ENCODE results near the gene CT45A3.
"Not testable (repeated sequence)": the region's sequence is repeated elsewhere in the genome, so short reads cannot be mapped to it uniquely, and the experiment has no call there.

The CT45A3 gene, protein sequence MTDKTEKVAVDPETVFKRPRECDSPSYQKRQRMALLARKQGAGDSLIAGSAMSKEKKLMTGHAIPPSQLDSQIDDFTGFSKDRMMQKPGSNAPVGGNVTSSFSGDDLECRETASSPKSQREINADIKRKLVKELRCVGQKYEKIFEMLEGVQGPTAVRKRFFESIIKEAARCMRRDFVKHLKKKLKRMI

DNA sequence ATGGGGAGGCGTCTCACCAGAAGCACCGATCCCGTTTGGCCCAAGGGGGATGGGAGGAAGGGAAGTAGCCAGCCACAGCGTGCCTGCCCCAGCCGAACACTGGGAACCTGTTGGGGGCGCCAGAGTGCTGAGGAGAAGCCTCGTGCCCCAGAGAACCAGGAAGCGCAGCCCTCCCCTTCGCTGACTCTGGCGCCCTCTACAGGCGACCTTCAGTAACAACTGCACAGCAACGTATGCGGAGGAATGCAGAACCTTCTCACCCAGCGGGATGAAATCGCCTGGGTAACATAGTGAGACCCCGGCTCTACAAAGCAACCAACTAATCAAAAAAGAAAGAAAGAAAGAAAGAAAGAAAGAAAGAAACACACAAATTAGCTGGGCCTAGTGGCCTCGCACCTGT lies at the start of gene CT45A3:
CT45A3 (minus strand) TSS at position 101 of the 400 bp plus-strand sequence. CDS start 3,747 bp downstream, outside the sequence.
- DNase-seq (ENCODE audit: low spot score): not testable (repeated sequence)

DNA sequence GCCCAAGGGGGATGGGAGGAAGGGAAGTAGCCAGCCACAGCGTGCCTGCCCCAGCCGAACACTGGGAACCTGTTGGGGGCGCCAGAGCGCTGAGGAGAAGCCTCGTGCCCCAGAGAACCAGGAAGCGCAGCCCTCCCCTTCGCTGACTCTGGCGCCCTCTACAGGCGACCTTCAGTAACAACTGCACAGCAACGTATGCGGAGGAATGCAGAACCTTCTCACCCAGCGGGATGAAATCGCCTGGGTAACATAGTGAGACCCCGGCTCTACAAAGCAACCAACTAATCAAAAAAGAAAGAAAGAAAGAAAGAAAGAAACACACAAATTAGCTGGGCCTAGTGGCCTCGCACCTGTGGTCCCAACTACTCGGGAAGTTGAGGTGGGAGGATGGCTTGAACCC lies 34.7 kb upstream of the CT45A3 start, which contains the start of gene CT45A6:
CT45A6 (minus strand) TSS at position 101 of the 400 bp plus-strand sequence. CDS start 3,794 bp downstream, outside the sequence.
- not testable (repeated sequence) for DNase-seq (ENCODE audit: low spot score)

DNA sequence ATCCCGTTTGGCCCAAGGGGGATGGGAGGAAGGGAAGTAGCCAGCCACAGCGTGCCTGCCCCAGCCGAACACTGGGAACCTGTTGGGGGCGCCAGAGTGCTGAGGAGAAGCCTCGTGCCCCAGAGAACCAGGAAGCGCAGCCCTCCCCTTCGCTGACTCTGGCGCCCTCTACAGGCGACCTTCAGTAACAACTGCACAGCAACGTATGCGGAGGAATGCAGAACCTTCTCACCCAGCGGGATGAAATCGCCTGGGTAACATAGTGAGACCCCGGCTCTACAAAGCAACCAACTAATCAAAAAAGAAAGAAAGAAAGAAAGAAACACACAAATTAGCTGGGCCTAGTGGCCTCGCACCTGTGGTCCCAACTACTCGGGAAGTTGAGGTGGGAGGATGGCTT lies 17.4 kb upstream of the CT45A3 start, which contains the start of gene CT45A5:
CT45A5 (minus strand) TSS at position 101 of the 400 bp plus-strand sequence. CDS start 3,774 bp downstream, outside the sequence.
- DNase-seq (ENCODE audit: low spot score): not testable (repeated sequence)

DNA sequence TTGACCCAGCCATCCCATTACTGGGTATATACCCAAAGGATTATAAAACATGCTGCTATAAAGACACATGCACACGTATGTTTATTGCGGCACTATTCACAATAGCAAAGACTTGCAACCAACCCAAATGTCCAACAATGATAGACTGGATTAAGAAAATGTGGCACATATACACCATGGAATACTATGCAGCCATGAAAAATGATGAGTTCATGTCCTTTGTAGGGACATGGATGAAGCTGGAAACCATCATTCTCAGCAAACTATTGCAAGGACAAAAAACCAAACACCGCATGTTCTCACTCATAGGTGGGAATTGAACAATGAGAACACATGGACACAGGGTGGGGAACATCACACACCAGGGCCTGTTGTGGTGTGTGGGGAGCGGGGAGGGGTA lies 23.3 kb downstream of the CT45A3 start:
- not testable (repeated sequence) for DNase-seq (ENCODE audit: low spot score)

DNA sequence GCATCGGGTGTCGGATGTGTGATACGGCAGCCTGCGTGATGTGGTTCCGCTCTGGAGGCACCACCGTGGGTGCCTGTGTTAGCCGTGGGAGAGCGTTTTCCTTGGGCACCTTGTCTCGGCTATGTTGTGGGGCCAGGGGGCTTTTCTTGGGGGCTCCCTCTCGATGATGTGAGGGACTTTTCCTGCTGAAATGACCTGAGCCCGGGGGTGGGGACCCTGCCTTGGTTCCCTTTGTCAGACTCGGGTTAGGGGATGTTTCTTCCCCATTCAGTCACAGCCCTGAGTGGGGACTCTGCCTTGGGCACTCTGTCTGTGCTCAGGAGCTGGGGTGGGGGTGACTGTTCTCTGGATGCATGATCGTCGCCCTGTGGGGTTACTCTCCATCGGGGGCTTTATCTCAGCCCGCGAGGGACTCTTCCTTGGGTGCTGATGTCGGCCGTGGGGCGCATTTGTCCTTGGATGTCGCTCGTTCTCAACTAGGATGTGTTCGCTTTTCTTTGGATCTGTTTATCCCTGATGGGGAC lies 26.7 kb downstream of the CT45A3 start:
- no peak for DNase-seq (ENCODE audit: low spot score)

DNA sequence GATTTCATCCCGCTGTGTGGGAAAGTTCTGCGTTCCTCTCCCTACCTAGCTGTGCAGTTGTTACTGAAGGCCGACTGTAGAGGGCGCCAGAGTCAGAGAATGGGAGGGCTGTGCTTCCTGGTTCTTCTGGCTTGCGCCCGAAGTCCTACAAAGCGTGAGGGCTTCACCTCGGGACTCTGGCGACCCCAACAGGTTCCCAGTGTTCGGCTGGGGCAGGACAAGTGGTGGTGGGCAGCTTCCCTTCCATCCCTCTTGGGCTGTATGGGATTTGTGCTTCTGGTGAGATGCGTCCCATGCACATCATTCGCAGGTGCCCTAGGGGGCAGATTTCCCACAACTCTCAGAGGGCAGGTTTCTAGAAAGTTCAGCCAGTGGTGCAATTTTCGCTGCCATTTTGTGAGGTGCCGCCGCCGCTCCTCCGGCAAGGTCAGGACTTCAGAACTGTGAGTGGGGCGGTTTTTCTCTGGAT lies 27.3 kb downstream of the CT45A3 start:
- peak; percentile 64 for DNase-seq (ENCODE audit: low spot score)

DNA sequence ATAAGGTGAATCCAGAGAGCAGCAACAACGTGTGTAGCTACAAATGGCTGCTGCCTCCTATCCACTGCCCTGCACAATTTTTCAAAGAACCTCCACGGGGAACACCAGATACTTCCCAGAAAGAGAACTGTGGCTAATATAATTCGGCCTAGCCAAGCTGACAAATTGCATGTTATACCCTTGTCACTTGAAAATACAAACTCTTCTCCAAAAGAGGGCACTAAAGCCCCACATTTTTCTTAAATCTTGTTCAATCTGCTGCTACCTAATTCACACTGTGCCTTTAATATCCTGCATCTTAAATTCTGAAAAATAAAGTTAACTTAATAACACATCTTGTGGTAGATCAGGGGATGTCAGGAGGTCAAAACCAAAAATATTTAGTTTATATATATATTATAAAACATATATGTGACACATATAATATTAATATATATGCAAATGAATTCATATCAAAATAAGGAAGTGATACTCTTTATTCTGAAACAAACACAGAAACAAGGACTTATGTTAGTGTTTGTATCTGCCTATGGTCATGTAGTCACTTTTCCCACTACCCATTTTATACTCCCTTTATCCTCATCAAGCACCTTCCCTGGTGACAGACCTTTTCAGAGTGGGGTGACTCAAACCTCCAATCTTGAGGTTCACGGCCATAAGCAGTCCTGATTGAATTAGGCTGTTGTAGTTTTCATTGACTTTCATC lies 30.5 kb downstream of the CT45A3 start:
- peak; percentile 60 for DNase-seq (ENCODE audit: low spot score)

DNA sequence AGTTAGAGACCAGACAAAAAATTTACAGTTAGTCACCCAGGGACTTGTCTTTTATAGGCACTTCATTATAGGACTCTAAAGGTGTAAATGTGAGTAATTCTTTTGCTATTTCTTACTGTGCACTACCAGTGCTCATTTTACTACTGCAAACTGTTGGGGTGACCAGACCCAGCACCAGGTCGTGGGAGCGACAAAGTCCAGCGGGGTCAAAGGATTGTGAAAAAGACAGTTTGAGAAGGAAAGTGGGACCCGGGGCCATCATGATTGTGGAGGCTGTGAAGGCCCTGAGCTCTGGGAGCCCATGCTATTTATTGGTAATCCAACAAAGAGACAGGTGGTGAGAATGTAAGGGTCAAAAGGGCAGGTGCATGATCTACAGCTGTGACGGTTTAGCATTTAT lies 33.3 kb downstream of the CT45A3 start:
- not testable (repeated sequence) for DNase-seq (ENCODE audit: low spot score)

DNA sequence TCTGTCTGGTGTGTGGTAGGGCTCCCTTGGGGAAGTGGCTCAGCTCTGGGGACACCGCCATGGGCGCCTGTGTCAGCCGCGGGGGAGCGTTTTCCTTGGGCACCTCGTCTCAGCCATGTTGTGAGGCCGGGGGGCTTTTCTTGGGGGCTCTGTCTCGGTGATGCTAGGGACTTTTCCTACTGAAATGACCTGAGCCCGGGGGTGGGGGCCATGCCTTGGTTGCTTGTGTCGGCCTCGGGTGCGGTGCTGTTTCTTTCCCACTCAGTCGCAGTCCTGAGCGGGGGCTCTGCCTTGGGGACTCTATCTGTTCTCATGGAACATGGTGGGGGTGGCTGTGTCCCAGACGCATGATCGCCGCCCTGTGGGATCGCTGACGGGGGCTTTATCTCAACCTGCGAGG lies 54.2 kb downstream of the CT45A3 start:
- no peak for DNase-seq (ENCODE audit: low spot score)

DNA sequence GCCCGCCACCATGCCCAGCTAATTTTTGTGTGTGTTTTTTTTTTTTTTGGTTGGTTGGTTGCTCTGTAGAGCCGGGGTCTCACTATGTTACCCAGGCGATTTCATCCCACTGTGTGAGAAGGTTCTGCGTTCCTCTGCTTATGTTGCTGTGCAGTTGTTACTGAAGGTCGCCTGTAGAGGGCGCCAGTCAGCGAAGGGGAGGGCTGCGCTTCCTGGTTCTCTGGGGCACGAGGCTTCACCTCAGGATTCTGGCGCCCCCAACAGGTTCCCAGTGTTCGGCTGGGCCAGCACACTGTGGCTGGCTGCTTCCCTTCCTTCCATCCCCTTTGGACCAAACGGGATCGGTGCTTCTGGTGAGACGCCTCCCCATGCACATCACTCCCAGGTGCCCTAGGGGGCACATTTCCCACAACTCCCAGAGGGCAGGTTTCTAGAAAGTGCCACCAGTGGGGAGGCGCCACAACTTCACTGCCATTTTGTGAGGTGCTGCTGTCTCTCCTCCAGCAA lies 54.8 kb downstream of the CT45A3 start, which contains the start of gene CT45A1:
CT45A1 (plus strand) TSS at position 457 of the 507 bp plus-strand sequence. CDS start 5,302 bp downstream, outside the sequence.
- DNase-seq (ENCODE audit: low spot score): peak; percentile 55

All from NAMALWA (cell line).